Endothelial cell of umbilical vein (primary cell): ENCODE data around the gene ANGPTL2. TPM values are rescaled to one million over a fixed set of nuclear protein-coding genes. Genes with fewer than 3 reads are reported as not detected.

Experiments
- BruUV-seq: library from RNA; stranded (reverse); fragments of 400-500 nt; replicated peaks from 2 replicates; lab custom pipeline; 2021; lab: Mats Ljungman, UMichigan
- CTCF ChIA-PET: fragments of 300-600, 350-600 bp; sonication (Branson Sonifier 250); formaldehyde crosslinking; loops from one replicate; lab custom pipeline; 2021; ENCODE audit warnings: antibody characterized with exemption, inconsistent platforms; lab: Charles Lee
- POLR2A ChIA-PET: fragments of 300-600, 350-600 bp; sonication (Branson Sonifier 250); formaldehyde crosslinking; loops from one replicate; lab custom pipeline; 2021; ENCODE audit warnings: antibody characterized with exemption, inconsistent platforms; lab: Charles Lee
- DNase-seq: peaks from one replicate; pipeline ENCODE4 v3.0.0-alpha.2; 2011; ENCODE audit warnings: low read depth, low spot score
- FAIRE-seq: peaks from 2 replicates; lab custom pipeline; 2011; peaks lifted over from hg19 to GRCh38; lab: Jason Lieb, UNC
- H2AFZ ChIP-seq: 2 replicates; pipeline ENCODE4 v1.6.0; 2012; ENCODE audit warnings: low read depth, low read length, control low read depth, inconsistent platforms
- H3K27ac ChIP-seq: 2 replicates; pipeline ENCODE4 v1.5.1; 2011; ENCODE audit warnings: low read depth, mild to moderate bottlenecking, control low read depth, low read length, moderate library complexity; ENCODE audit not compliant: insufficient read depth
- H3K27me3 ChIP-seq, 2 experiments: 2 replicates each; pipeline versions ENCODE4 v1.6.0 to v1.6.1; 2011; ENCODE audit warnings: low read length in 2 of 2, mixed read lengths in 1 of 2; ENCODE audit not compliant: control insufficient read depth in 2 of 2, insufficient read depth in 2 of 2
- H3K36me3 ChIP-seq, 2 experiments: 2 replicates in 1 of 2; 3 replicates in 1 of 2; pipeline ENCODE4 v1.5.1; 2011; ENCODE audit warnings: low read length in 2 of 2, mild to moderate bottlenecking in 1 of 2, moderate library complexity in 1 of 2; ENCODE audit not compliant: control insufficient read depth in 2 of 2, insufficient read depth in 2 of 2; ENCODE audit errors: extremely low read depth in 1 of 2
- H3K4me1 ChIP-seq: 3 replicates; pipeline ENCODE4 v1.5.1; 2011; ENCODE audit warnings: mild to moderate bottlenecking, low read length; ENCODE audit not compliant: control insufficient read depth, insufficient read depth; ENCODE audit errors: extremely low read depth
- H3K4me2 ChIP-seq: 2 replicates; pipeline ENCODE4 v1.6.1; 2011; ENCODE audit warnings: low read length, control low read depth, mixed read lengths; ENCODE audit not compliant: insufficient read depth
- H3K4me3 ChIP-seq, 3 experiments: fragments of 200-600 bp in 1 of 3; sonication (generic), shearing (Covaris generic) in 1 of 3; replicated peaks in 1 of 3; 2 replicates each; pipeline ENCODE4 v1.5.1; 2011 to 2016; ENCODE audit warnings: control low read depth in 3 of 3, low read length in 3 of 3, mild to moderate bottlenecking in 2 of 3, inconsistent platforms in 1 of 3, low read depth in 1 of 3, moderate library complexity in 1 of 3; ENCODE audit not compliant: insufficient read depth in 1 of 3
- H3K79me2 ChIP-seq: 2 replicates; pipeline ENCODE4 v1.6.0; 2012; ENCODE audit warnings: low read length, inconsistent platforms; ENCODE audit not compliant: control insufficient read depth, insufficient read depth
- H3K9ac ChIP-seq: replicated peaks from 2 replicates; pipeline ENCODE3; 2011; ENCODE audit warnings: low read length, control low read depth; ENCODE audit not compliant: insufficient read depth; ENCODE audit errors: extremely low read depth
- H3K9me1 ChIP-seq: replicated peaks from 3 replicates; pipeline ENCODE4 v1.6.0; 2011; ENCODE audit warnings: mild to moderate bottlenecking, low read length; ENCODE audit not compliant: control insufficient read depth, insufficient read depth; ENCODE audit errors: extremely low read depth
- H3K9me3 ChIP-seq: replicated peaks from 2 replicates; pipeline ENCODE4 v1.5.1; 2012; ENCODE audit warnings: low read length, inconsistent platforms; ENCODE audit not compliant: control insufficient read depth, insufficient read depth
- H4K20me1 ChIP-seq: replicated peaks from 2 replicates; pipeline ENCODE3; 2011; ENCODE audit warnings: mild to moderate bottlenecking, low read length; ENCODE audit not compliant: control insufficient read depth, insufficient read depth; ENCODE audit errors: extremely low read depth
- EZH2 ChIP-seq: IDR thresholded peaks from 2 replicates; pipeline ENCODE4 v1.6.1; 2012; ENCODE audit warnings: borderline replicate concordance, low read depth, mild to moderate bottlenecking, moderate library complexity, low read length, inconsistent platforms; ENCODE audit not compliant: severe bottlenecking
- FOS ChIP-seq: IDR thresholded peaks from 2 replicates; pipeline ENCODE4 v1.6.1; 2011; ENCODE audit warnings: mild to moderate bottlenecking, low read length, moderate library complexity, borderline replicate concordance; ENCODE audit not compliant: insufficient read depth
- GATA2 ChIP-seq: IDR thresholded peaks from 2 replicates; pipeline ENCODE4 v1.7.0; 2011; ENCODE audit warnings: low read depth, mild to moderate bottlenecking, moderate library complexity, mixed read lengths, low read length; ENCODE audit not compliant: insufficient read length, insufficient read depth
- JUN ChIP-seq: IDR thresholded peaks from 2 replicates; pipeline ENCODE4 v1.6.1; 2011; ENCODE audit warnings: borderline replicate concordance, low read depth; ENCODE audit not compliant: insufficient read length, insufficient read depth
- MYC ChIP-seq: IDR thresholded peaks from one replicate; pipeline ENCODE4 v1.6.1; 2011; ENCODE audit warnings: mild to moderate bottlenecking, low read depth, low read length
- POLR2A ChIP-seq: IDR thresholded peaks from 2 replicates; pipeline ENCODE4 v1.6.1; 2012; ENCODE audit warnings: low read depth, mild to moderate bottlenecking, control low read depth, low read length
- POLR2AphosphoS5 ChIP-seq: IDR thresholded peaks from 2 replicates; pipeline ENCODE4 v1.6.1; 2012; ENCODE audit warnings: low read depth, mild to moderate bottlenecking, control low read depth, low read length, moderate library complexity; ENCODE audit not compliant: insufficient read depth
- dilution Hi-C: fragments of 300-500 bp; cut with MboI; formaldehyde crosslinking; loops from one replicate; pipeline ENCODE4 v1.15.0; 2019; ENCODE audit warnings: low sequenced_read_pairs; ENCODE audit not compliant: extremely low pct_ligation_motif_present
- intact Hi-C: fragments of 100-400 bp; cut with micrococcal nuclease; formaldehyde crosslinking; loops from one replicate; pipeline ENCODE4 v1.10.0; 2022
- polyA plus RNA-seq, 4 experiments: library from polyadenylated mRNA; depleted of rRNA in 3 of 4; stranded (reverse) in 3 of 4; unstranded in 1 of 4; fragments of >200 nt; gene quantifications; 2 replicates each; pipeline versions ENCODE4 v1.2.1 to v1.2.3, GENCODE V29; 2011 to 2012; ENCODE audit warnings: missing spikeins in 1 of 4
- total RNA-seq: library from RNA; stranded (reverse); gene quantifications from 2 replicates; pipeline ENCODE4 v1.2.3, GENCODE V29; 2021
- TF ChIP-seq, protein P1 (sequence below): IDR thresholded peaks from 2 replicates; pipeline ENCODE4 v1.6.1; 2011; ENCODE audit not compliant: insufficient read depth, insufficient read length
- TF ChIP-seq, protein P2 (sequence below), 2 donors: IDR thresholded peaks; 1 replicate in 1 of 2; 2 replicates in 1 of 2; pipeline ENCODE4 v1.5.1; 2011; ENCODE audit warnings: low read length in 2 of 2, mild to moderate bottlenecking in 2 of 2, moderate library complexity in 2 of 2, control low read depth in 1 of 2, inconsistent platforms in 1 of 2, low read depth in 1 of 2; ENCODE audit not compliant: insufficient read depth in 1 of 2; ENCODE audit errors: extremely low read depth in 1 of 2

Gene ANGPTL2
- total and polyA plus RNA-seq, 2 donors (not counting 3 experiments of a cell fraction or from before 2014, with no cell fraction given), result 15.1 to 24.5 TPM

DNA sequence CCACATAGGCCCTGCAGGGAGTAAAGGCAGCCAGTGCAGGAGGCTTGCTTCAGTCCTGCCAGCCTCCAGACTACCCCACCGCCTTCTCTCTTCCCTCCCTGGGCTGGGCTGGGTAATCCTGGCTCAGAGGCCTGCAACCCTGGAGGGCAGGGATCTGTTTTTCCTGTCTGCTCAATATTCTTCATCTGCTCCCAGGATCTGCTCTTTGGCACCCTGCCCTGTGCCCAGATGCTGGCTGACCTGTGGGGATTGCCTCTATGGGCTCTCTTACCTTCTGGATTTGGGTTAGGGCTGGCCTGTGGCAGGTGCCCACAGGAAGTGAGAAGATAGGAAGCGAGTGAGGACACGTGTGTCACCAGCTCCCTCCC, 7.3 kb upstream of the ANGPTL2 start:
- H3K27me3 ChIP-seq, result peaks cover 1 to 2% of the 10 kb centered on the region in 2 experiments
- ChIA-PET POLR2A (no interaction called here), CTCF (interaction anchor here (1.1 kb wide), 1 partner anchor 189 kb away, joined by 3 read pairs; no protein-coding TSS in a partner anchor)
- TF ChIP-seq POLR2A (no peak), POLR2AphosphoS5 (no peak), MYC (no peak), GATA2 (no peak), FOS (no peak), JUN (no peak), EZH2 (no peak)
- TF ChIP-seq, protein P1, sequence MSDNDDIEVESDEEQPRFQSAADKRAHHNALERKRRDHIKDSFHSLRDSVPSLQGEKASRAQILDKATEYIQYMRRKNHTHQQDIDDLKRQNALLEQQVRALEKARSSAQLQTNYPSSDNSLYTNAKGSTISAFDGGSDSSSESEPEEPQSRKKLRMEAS, result no peak
- TF ChIP-seq, protein P2, sequence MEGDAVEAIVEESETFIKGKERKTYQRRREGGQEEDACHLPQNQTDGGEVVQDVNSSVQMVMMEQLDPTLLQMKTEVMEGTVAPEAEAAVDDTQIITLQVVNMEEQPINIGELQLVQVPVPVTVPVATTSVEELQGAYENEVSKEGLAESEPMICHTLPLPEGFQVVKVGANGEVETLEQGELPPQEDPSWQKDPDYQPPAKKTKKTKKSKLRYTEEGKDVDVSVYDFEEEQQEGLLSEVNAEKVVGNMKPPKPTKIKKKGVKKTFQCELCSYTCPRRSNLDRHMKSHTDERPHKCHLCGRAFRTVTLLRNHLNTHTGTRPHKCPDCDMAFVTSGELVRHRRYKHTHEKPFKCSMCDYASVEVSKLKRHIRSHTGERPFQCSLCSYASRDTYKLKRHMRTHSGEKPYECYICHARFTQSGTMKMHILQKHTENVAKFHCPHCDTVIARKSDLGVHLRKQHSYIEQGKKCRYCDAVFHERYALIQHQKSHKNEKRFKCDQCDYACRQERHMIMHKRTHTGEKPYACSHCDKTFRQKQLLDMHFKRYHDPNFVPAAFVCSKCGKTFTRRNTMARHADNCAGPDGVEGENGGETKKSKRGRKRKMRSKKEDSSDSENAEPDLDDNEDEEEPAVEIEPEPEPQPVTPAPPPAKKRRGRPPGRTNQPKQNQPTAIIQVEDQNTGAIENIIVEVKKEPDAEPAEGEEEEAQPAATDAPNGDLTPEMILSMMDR (IDR thresholded peaks at IDR 0.05; ENCODE audit: extremely low read depth in 1 of 2, insufficient read depth in 1 of 2, low read depth in 1 of 2, low read length in 2 of 2), result no peak
- no peak overlapping the region for H2AFZ ChIP-seq
- H3K79me2 ChIP-seq, result no peaks in the 10 kb centered on the region
- no peaks in the 10 kb centered on the region for H3K4me1 ChIP-seq
- H3K9ac ChIP-seq, result no peak overlapping the region
- no peak overlapping the region for H3K4me3 ChIP-seq
- no peaks in the 10 kb centered on the region for H3K36me3 ChIP-seq
- no peaks in the 10 kb centered on the region for H3K9me1 ChIP-seq
- DNase-seq (no peak), FAIRE-seq (no peak)
- H4K20me1 ChIP-seq, result no peaks in the 10 kb centered on the region
- dilution Hi-C loops (no loop called here), intact Hi-C loops (no loop called here)
- no peaks in the 10 kb centered on the region for H3K9me3 ChIP-seq
- no peak overlapping the region for H3K4me2 ChIP-seq
- no peak overlapping the region for H3K27ac ChIP-seq
- BruUV-seq, result no TSS peak
